ENCODE results near the gene CD200R1L.

The CD200R1L gene

GRCh38 chr3:112779558-112780480 is 66.8 kb downstream of the CD200R1L start:
- H3K4me3 ChIP-seq (ENCODE audit: low read depth in 1 of 2, low read length in 1 of 2) = no peak overlapping the region
- no peak overlapping the region for H3K27ac ChIP-seq
- no peaks in the 10 kb centered on the region for H3K36me3 ChIP-seq
- H3K27me3 ChIP-seq = no peaks in the 10 kb centered on the region
- TF ChIP-seq CTCF (IDR thresholded peaks at IDR 0.05) = no peak
- no peaks in the 10 kb centered on the region for H3K4me1 ChIP-seq (ENCODE audit: control insufficient read depth in 1 of 2, insufficient read depth in 1 of 2, low read depth in 1 of 2, low read length in 1 of 2)
- H3K9me3 ChIP-seq = no peaks in the 10 kb centered on the region

GRCh38 chr3:112779011-112779410 is 67.7 kb downstream of the CD200R1L start:
- Histone ChIP-seq H3K4me3 (ENCODE audit: low read depth in 1 of 2, low read length in 1 of 2) (no peak overlapping the region), H3K9me3 (no peaks in the 10 kb centered on the region), H3K36me3 (no peaks in the 10 kb centered on the region), H3K4me1 (ENCODE audit: control insufficient read depth in 1 of 2, insufficient read depth in 1 of 2, low read depth in 1 of 2, low read length in 1 of 2) (no peaks in the 10 kb centered on the region), H3K27ac (no peak overlapping the region), H3K27me3 (no peaks in the 10 kb centered on the region)
- TF ChIP-seq CTCF (IDR thresholded peaks at IDR 0.05) = no peak

- Histone ChIP-seq H3K9me3 (no peaks in the 10 kb centered on the region), H3K4me3 (ENCODE audit: low read depth in 1 of 2, low read length in 1 of 2) (no peak overlapping the region), H3K36me3 (no peaks in the 10 kb centered on the region), H3K4me1 (ENCODE audit: control insufficient read depth in 1 of 2, insufficient read depth in 1 of 2, low read depth in 1 of 2, low read length in 1 of 2) (no peaks in the 10 kb centered on the region), H3K27me3 (no peaks in the 10 kb centered on the region), H3K27ac (no peak overlapping the region)
- TF ChIP-seq CTCF (IDR thresholded peaks at IDR 0.05) = no peak
These were observed 68.2 kb downstream of the CD200R1L start for GRCh38 chr3:112778353-112778948.

GRCh38 chr3:112777811-112778210 is 68.9 kb downstream of the CD200R1L start:
- Histone ChIP-seq H3K36me3 (no peaks in the 10 kb centered on the region), H3K27ac (no peak overlapping the region), H3K4me3 (ENCODE audit: low read depth in 1 of 2, low read length in 1 of 2) (no peak overlapping the region), H3K9me3 (no peaks in the 10 kb centered on the region), H3K4me1 (ENCODE audit: control insufficient read depth in 1 of 2, insufficient read depth in 1 of 2, low read depth in 1 of 2, low read length in 1 of 2) (no peaks in the 10 kb centered on the region), H3K27me3 (no peaks in the 10 kb centered on the region)
- no peak for TF ChIP-seq CTCF (IDR thresholded peaks at IDR 0.05)

- H3K9me3 ChIP-seq = no peaks in the 10 kb centered on the region
- H3K4me3 ChIP-seq (ENCODE audit: low read depth in 1 of 2, low read length in 1 of 2) = no peak overlapping the region
- H3K36me3 ChIP-seq = no peaks in the 10 kb centered on the region
- H3K27ac ChIP-seq = no peak overlapping the region
- no peaks in the 10 kb centered on the region for H3K27me3 ChIP-seq
- TF ChIP-seq CTCF (IDR thresholded peaks at IDR 0.05) = no peak
- H3K4me1 ChIP-seq (ENCODE audit: control insufficient read depth in 1 of 2, insufficient read depth in 1 of 2, low read depth in 1 of 2, low read length in 1 of 2) = no peaks in the 10 kb centered on the region
These were observed 69.8 kb downstream of the CD200R1L start for GRCh38 chr3:112776836-112777235.

Data from neutrophil (primary cell).